Gastroesophageal sphincter (tissue), 3 donors: ENCODE measurements around the gene PCARE.

Experiments used
- CTCF ChIP-seq, 4 experiments: fragments of 200-600 bp in 2 of 4; fragments of 450-650 bp in 2 of 4; sonication (generic) in 1 of 4; IDR thresholded peaks; one replicate each; pipeline ENCODE4 v1.5.1; 2017 to 2019; ENCODE audit warnings: antibody characterized with exemption in 4 of 4, mild to moderate bottlenecking in 2 of 4, moderate library complexity in 2 of 4
- POLR2A ChIP-seq, 2 donors: fragments of 450-650 bp; IDR thresholded peaks; one replicate each; pipeline ENCODE4 v1.6.1; 2017; ENCODE audit warnings: antibody characterized with exemption in 2 of 2, mild to moderate bottlenecking in 2 of 2, moderate library complexity in 1 of 2

GRCh38 chr2:29041161-29041660 lies 33.1 kb downstream of the PCARE start:
- TF ChIP-seq CTCF (IDR thresholded peaks at IDR 0.05) (no peak), POLR2A (IDR thresholded peaks at IDR 0.05) (no peak)
